ENCODE data around the gene RAB35.

The RAB35 gene

GRCh38 chr12:120125029-120125428 is 8.5 kb upstream of the RAB35 start:
- TF ChIP-seq CTCF (IDR thresholded peaks at IDR 0.05), result no peak
- no peak overlapping the region for H3K27ac Mint-ChIP-seq
- H3K9me3 Mint-ChIP-seq, result no peaks in the 10 kb centered on the region
- peaks cover 6% of the 10 kb centered on the region for H3K4me1 Mint-ChIP-seq
- no peak overlapping the region for H3K4me3 Mint-ChIP-seq
- peaks cover 33% of the 10 kb centered on the region for H3K36me3 Mint-ChIP-seq (ENCODE audit: low read depth)
- DNase-seq, result no peak
- H3K27me3 Mint-ChIP-seq (ENCODE audit: low read depth, poor library complexity), result no peaks in the 10 kb centered on the region

GRCh38 chr12:120121766-120122293 is 5.3 kb upstream of the RAB35 start:
- Mint-ChIP-seq H3K4me1 (peaks cover 31% of the 10 kb centered on the region), H3K36me3 (ENCODE audit: low read depth) (peaks cover 5% of the 10 kb centered on the region), H3K9me3 (no peaks in the 10 kb centered on the region), H3K4me3 (no peak overlapping the region), H3K27me3 (ENCODE audit: low read depth, poor library complexity) (no peaks in the 10 kb centered on the region), H3K27ac (no peak overlapping the region)
- no peak for DNase-seq
- TF ChIP-seq CTCF (IDR thresholded peaks at IDR 0.05), result no peak

GRCh38 chr12:120121343-120121742 is 4.8 kb upstream of the RAB35 start:
- Mint-ChIP-seq H3K9me3 (no peaks in the 10 kb centered on the region), H3K27ac (no peak overlapping the region)

GRCh38 chr12:120119271-120119973 is 2.9 kb upstream of the RAB35 start:
- no peak overlapping the region for H3K4me3 Mint-ChIP-seq
- DNase-seq, result no peak

More at GRCh38 chr12:120121343-120121742, 4.8 kb upstream of the RAB35 start:
- Mint-ChIP-seq H3K27me3 (ENCODE audit: low read depth, poor library complexity) (no peaks in the 10 kb centered on the region), H3K36me3 (ENCODE audit: low read depth) (no peaks in the 10 kb centered on the region), H3K4me1 (peaks cover 31% of the 10 kb centered on the region), H3K4me3 (no peak overlapping the region)
- DNase-seq, result no peak
- TF ChIP-seq CTCF (IDR thresholded peaks at IDR 0.05), result no peak

GRCh38 chr12:120118321-120119061 is 1.9 kb upstream of the RAB35 start:
- no peak for TF ChIP-seq CTCF (IDR thresholded peaks at IDR 0.05)
- peak overlapping the region; percentile 92 for H3K4me3 Mint-ChIP-seq
- peaks cover 17% of the 10 kb centered on the region for H3K36me3 Mint-ChIP-seq (ENCODE audit: low read depth)
- no peaks in the 10 kb centered on the region for H3K9me3 Mint-ChIP-seq
- no peak overlapping the region for H3K27ac Mint-ChIP-seq
- H3K27me3 Mint-ChIP-seq (ENCODE audit: low read depth, poor library complexity), result no peaks in the 10 kb centered on the region
- H3K4me1 Mint-ChIP-seq, result peaks cover 52% of the 10 kb centered on the region
- DNase-seq, result no peak

More at GRCh38 chr12:120119271-120119973, 2.9 kb upstream of the RAB35 start:
- no peaks in the 10 kb centered on the region for H3K27me3 Mint-ChIP-seq (ENCODE audit: low read depth, poor library complexity)
- H3K27ac Mint-ChIP-seq, result no peak overlapping the region
- TF ChIP-seq CTCF (IDR thresholded peaks at IDR 0.05), result no peak
- no peaks in the 10 kb centered on the region for H3K9me3 Mint-ChIP-seq
- H3K36me3 Mint-ChIP-seq (ENCODE audit: low read depth), result peaks cover 9% of the 10 kb centered on the region
- H3K4me1 Mint-ChIP-seq, result peaks cover 50% of the 10 kb centered on the region

Measured in nephron progenitor cell (in vitro differentiated cells).